Muscle layer of duodenum (tissue), 2 donors: ENCODE results near the gene DGCR2.
"Not testable (repeated sequence)": the region's sequence is repeated elsewhere in the genome, so short reads cannot be mapped to it uniquely, and the experiment has no call there.

Experiments used
- H3K27ac ChIP-seq: one replicate; pipeline ENCODE4 v1.7.0; 2013; ENCODE audit warnings: mild to moderate bottlenecking, low read length
- H3K27me3 ChIP-seq: one replicate; pipeline ENCODE4 v1.7.0; 2013; ENCODE audit warnings: low read depth, mild to moderate bottlenecking, control low read depth, low read length
- H3K36me3 ChIP-seq, 2 donors: one replicate each; pipeline ENCODE4 v1.7.0; 2013; ENCODE audit warnings: low read length in 2 of 2, control low read depth in 1 of 2, mild to moderate bottlenecking in 1 of 2; ENCODE audit not compliant: insufficient read depth in 2 of 2, control insufficient read depth in 1 of 2
- H3K4me1 ChIP-seq, 2 donors: one replicate each; pipeline ENCODE4 v1.7.0; 2013; ENCODE audit warnings: low read length in 2 of 2, mild to moderate bottlenecking in 2 of 2, control low read depth in 1 of 2, moderate library complexity in 1 of 2; ENCODE audit not compliant: insufficient read depth in 2 of 2, control insufficient read depth in 1 of 2
- H3K4me3 ChIP-seq, 2 donors: one replicate each; pipeline ENCODE4 v1.7.0; 2013; ENCODE audit warnings: low read length in 2 of 2, low read depth in 1 of 2, mild to moderate bottlenecking in 1 of 2
- H3K9me3 ChIP-seq, 2 donors: one replicate each; pipeline ENCODE4 v1.7.0; 2013; ENCODE audit warnings: low read length in 2 of 2, control low read depth in 1 of 2, mild to moderate bottlenecking in 1 of 2; ENCODE audit not compliant: control insufficient read depth in 1 of 2
- donor health status: healthy.

Gene DGCR2

DNA sequence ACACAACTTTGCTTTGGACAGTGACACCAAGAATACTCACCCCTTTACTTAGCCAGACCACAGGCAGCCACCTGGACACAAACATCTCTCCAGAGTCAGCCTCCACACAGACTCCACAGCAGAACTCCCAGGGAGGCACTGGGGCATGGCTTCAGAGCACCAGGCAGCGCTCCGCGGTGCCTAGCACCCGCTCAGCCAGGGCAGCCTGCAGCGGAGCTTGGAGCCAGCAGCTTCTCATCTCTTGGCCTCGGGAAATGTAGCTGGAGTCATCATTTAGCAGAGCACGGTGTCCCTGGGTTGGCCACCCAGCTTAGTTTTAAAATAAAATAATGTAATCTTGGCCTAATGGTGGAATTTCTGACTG, 91.3 kb downstream of the DGCR2 start:
- not testable (repeated sequence) for H3K27me3 ChIP-seq, H3K4me1 ChIP-seq, H3K36me3 ChIP-seq, H3K9me3 ChIP-seq, H3K27ac ChIP-seq, H3K4me3 ChIP-seq

DNA sequence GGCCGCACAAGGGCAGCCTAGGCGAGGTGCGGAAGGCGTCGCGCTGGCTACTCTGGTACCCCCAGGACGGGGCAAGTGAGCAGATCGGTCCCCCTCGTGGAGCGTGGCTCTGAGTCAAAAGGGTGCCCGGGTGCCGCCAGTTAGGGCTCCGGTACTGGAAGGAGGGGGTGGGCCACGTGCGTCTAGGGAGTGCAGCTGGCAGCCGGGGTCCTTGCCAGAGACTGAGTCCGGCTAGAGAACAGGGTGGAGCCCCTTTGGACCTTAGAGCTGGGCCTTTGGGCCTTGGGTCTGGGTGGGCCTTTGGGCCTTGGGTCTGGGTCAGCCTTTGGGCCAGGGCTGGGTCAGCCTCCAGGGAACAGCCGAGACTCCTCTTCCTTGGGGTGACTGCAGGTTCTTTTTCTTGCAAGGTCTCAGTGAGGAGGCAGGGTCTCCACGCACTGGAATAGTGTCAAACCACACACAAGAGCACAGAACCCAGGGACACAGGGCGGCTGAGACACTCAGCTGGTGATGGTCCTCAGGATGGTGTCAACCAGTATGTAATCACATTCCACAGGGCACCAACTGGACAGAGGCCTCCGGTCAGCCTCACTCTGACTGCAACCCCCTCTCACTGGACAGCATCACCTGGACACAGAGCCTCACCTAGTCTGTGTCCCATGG, 91.9 kb downstream of the DGCR2 start:
- not testable (repeated sequence) for H3K4me1 ChIP-seq, H3K9me3 ChIP-seq, H3K27me3 ChIP-seq, H3K4me3 ChIP-seq, H3K27ac ChIP-seq, H3K36me3 ChIP-seq

GRCh38 chr22:19029113-19030103, 92.8 kb downstream of the DGCR2 start:
- not testable (repeated sequence) for H3K27me3 ChIP-seq, H3K36me3 ChIP-seq, H3K4me1 ChIP-seq, H3K9me3 ChIP-seq, H3K4me3 ChIP-seq, H3K27ac ChIP-seq

DNA sequence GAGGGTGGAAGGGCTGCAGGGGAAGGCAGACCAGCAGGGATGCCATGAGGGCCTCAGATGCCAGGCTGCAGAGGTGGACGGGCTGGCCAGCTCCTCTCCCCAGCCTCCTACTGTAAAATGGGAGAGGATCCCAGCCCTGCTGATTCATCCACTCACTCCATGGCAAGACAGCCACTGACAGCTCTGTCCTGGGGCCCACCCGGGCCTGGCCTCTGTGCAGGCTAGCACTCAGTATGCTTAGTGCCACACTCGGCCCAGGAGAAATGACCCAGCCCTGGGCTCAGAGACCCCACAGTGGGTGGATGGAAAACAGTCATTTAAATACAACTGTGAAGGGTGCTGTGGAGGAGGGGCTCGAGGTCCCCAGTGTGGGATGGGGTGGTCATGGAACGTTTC, 94.2 kb downstream of the DGCR2 start:
- not testable (repeated sequence) for H3K4me1 ChIP-seq, H3K9me3 ChIP-seq, H3K4me3 ChIP-seq, H3K27me3 ChIP-seq, H3K27ac ChIP-seq, H3K36me3 ChIP-seq

- not testable (repeated sequence) for H3K36me3 ChIP-seq, H3K4me1 ChIP-seq, H3K4me3 ChIP-seq, H3K27me3 ChIP-seq, H3K9me3 ChIP-seq, H3K27ac ChIP-seq
Observed at GRCh38 chr22:19027371-19028059, 94.7 kb downstream of the DGCR2 start.

DNA sequence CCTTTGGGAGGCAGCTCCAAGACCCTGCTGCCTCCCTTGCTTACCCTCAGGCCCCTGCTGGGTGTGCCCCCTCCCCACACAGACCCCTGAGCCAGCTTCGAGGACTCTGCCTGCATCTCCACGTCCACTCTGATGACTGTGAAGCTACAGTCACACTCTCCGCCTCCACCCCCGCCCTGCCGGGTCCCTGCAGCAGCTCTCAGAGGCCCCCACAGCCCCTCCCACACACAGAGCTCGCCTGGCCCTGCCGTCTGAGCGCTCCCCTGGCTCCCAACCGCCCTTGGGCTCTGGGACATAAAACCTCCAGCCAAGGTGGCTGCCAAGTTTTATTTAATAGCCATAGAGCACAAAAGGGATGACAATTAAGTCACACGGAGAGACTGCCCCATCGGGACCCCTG, 96.1 kb downstream of the DGCR2 start:
- H3K36me3 ChIP-seq, H3K9me3 ChIP-seq, H3K4me3 ChIP-seq, H3K27me3 ChIP-seq, H3K4me1 ChIP-seq, H3K27ac ChIP-seq: not testable (repeated sequence)

DNA sequence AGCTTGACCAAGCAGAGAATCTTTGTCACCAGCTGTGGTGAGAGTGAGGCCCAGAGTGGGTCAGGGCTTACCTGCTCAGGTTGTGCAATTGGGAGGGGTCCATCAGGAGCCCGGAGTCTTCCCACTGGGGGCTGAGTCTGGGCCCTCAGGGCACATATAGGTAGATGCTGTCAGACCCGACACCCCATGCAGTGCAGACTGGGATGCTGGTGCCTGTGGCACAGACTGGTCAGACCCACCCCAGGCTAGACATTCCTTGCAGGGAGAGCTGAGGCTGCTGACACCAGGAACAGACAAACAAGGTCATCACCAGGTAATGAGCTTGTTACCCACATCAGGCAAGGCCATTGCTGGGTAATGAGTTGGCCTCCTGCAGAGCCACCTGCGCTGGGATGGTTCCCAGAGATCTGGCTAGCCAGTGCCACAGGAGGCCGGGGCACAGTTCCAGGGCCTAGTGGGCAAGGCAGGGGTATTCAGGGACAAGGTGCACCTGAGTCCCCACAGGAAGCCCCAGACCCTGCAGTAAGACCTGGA, 97.2 kb downstream of the DGCR2 start:
- H3K9me3 ChIP-seq, H3K36me3 ChIP-seq, H3K27me3 ChIP-seq, H3K27ac ChIP-seq, H3K4me1 ChIP-seq, H3K4me3 ChIP-seq: not testable (repeated sequence)

- not testable (repeated sequence) for H3K4me3 ChIP-seq, H3K27me3 ChIP-seq, H3K27ac ChIP-seq, H3K4me1 ChIP-seq, H3K9me3 ChIP-seq, H3K36me3 ChIP-seq
Observed at GRCh38 chr22:19023931-19024330, 98.3 kb downstream of the DGCR2 start.

- H3K27me3 ChIP-seq, result no peaks in the 10 kb centered on the region
- no peaks in the 10 kb centered on the region for H3K4me1 ChIP-seq
- H3K4me3 ChIP-seq, result no peak overlapping the region
- H3K9me3 ChIP-seq, result no peaks in the 10 kb centered on the region
- H3K36me3 ChIP-seq, result no peaks in the 10 kb centered on the region
- no peak overlapping the region for H3K27ac ChIP-seq
Observed at GRCh38 chr22:19022755-19023154, 99.5 kb downstream of the DGCR2 start.

DNA sequence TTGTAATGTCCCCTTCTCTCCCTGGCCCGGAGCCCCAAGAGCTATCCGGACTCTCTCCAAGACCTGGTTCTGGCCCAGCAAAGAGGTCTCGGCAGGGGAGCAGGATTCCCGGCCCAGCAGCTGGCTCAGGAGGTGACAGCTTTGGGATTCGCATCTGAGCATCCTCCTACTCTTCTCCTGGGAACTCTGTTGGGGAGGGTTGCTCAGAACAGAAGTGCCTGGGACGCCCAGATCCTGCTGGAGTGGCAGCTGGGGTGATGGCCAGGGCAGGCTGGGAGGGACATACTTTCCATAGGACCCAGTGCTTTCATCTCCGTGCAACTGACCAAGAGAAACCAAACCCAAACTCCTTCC, 102.6 kb downstream of the DGCR2 start:
- Histone ChIP-seq H3K4me3 (no peak overlapping the region), H3K27ac (no peak overlapping the region), H3K27me3 (no peaks in the 10 kb centered on the region), H3K36me3 (no peaks in the 10 kb centered on the region), H3K9me3 (no peaks in the 10 kb centered on the region), H3K4me1 (no peaks in the 10 kb centered on the region)

GRCh38 chr22:19019029-19019678, 103.1 kb downstream of the DGCR2 start:
- no peaks in the 10 kb centered on the region for H3K27me3 ChIP-seq
- H3K36me3 ChIP-seq, result no peaks in the 10 kb centered on the region
- H3K4me3 ChIP-seq, result no peak overlapping the region
- no peaks in the 10 kb centered on the region for H3K9me3 ChIP-seq
- no peak overlapping the region for H3K27ac ChIP-seq
- no peaks in the 10 kb centered on the region for H3K4me1 ChIP-seq
